ENCODE measurements around the gene SPAG6. TPM values are rescaled to one million over a fixed set of nuclear protein-coding genes. Genes with fewer than 3 reads are reported as not detected.

Gene SPAG6
- polyA plus RNA-seq, 3 donors: 0.11 to 0.13 TPM; not detected in 1

- Histone ChIP-seq H3K9me3 (replicated peaks in 1 of 2; ENCODE audit: control insufficient read depth in 1 of 2, insufficient read depth in 1 of 2, low read length in 2 of 2) (no peaks in the 10 kb centered on the region), H3K36me3 (replicated peaks in 1 of 2; ENCODE audit: control insufficient read depth in 1 of 2, insufficient read depth in 2 of 2, low read length in 2 of 2) (no peaks in the 10 kb centered on the region), H3K4me3 (replicated peaks in 1 of 3; ENCODE audit: low read depth in 2 of 3, low read length in 3 of 3) (no peak overlapping the region), H3K27ac (ENCODE audit: low read depth in 1 of 2, low read length in 2 of 2) (no peak overlapping the region), H2AFZ (ENCODE audit: insufficient read depth, low read depth, low read length, poor library complexity, severe bottlenecking) (no peak overlapping the region), H3K4me1 (ENCODE audit: control insufficient read depth in 1 of 2, insufficient read depth in 2 of 2, low read length in 2 of 2) (no peaks in the 10 kb centered on the region), H3K27me3 (ENCODE audit: control insufficient read depth in 2 of 2, insufficient read depth in 2 of 2, low read length in 2 of 2) (no peaks in the 10 kb centered on the region), H3K4me2 (replicated peaks; ENCODE audit: extremely low read depth, low read length, poor library complexity, severe bottlenecking) (no peak overlapping the region), H3K79me2 (ENCODE audit: insufficient read depth, low read length) (no peaks in the 10 kb centered on the region), H4K20me1 (ENCODE audit: insufficient read depth, low read length) (no peaks in the 10 kb centered on the region), H3K9ac (ENCODE audit: insufficient read depth, low read length, poor library complexity, severe bottlenecking) (no peak overlapping the region)
- peaks cover 0 to 7% (median 0%) of the 10 kb centered on the region in 7 donors for H3K9me3 Mint-ChIP-seq
- 100% methylated on average over 4 of the region's 7 CpGs for WGBS (ENCODE audit: insufficient coverage)
- no peak overlapping the region for H3K27ac Mint-ChIP-seq
- no peak for TF ChIP-seq CTCF (IDR thresholded peaks at IDR 0.05)
- no peaks in the 10 kb centered on the region for H3K36me3 Mint-ChIP-seq
- no peaks in the 10 kb centered on the region for H3K4me1 Mint-ChIP-seq
- peaks cover 0 to 5% (median 4%) of the 10 kb centered on the region in 3 donors for H3K27me3 Mint-ChIP-seq (ENCODE audit: low read depth in 3 of 3)
- intact Hi-C loops (cut with micrococcal nuclease): no loop called here
- H3K4me3 Mint-ChIP-seq: no peak overlapping the region
- DNase-seq: no peak
Observed at GRCh38 chr10:22451346-22451745, 106.0 kb downstream of the SPAG6 start.

GRCh38 chr10:22453320-22453719 is 108.0 kb downstream of the SPAG6 start:
- no peaks in the 10 kb centered on the region for H3K36me3 Mint-ChIP-seq
- no peak for DNase-seq
- H3K4me1 ChIP-seq (ENCODE audit: control insufficient read depth in 1 of 2, insufficient read depth in 2 of 2, low read length in 2 of 2): no peaks in the 10 kb centered on the region
- H3K9me3 ChIP-seq (replicated peaks in 1 of 2; ENCODE audit: control insufficient read depth in 1 of 2, insufficient read depth in 1 of 2, low read length in 2 of 2): no peaks in the 10 kb centered on the region
- no peaks in the 10 kb centered on the region for H3K36me3 ChIP-seq (replicated peaks in 1 of 2; ENCODE audit: control insufficient read depth in 1 of 2, insufficient read depth in 2 of 2, low read length in 2 of 2)
- TF ChIP-seq CTCF (IDR thresholded peaks at IDR 0.05): no peak
- 100% methylated on average over 2 of the region's 8 CpGs for WGBS (ENCODE audit: insufficient coverage)
- no peaks in the 10 kb centered on the region for H3K79me2 ChIP-seq (ENCODE audit: insufficient read depth, low read length)
- H3K4me3 Mint-ChIP-seq: no peak overlapping the region
- intact Hi-C loops (cut with micrococcal nuclease): no loop called here
- H2AFZ ChIP-seq (ENCODE audit: insufficient read depth, low read depth, low read length, poor library complexity, severe bottlenecking): no peak overlapping the region
- H3K4me3 ChIP-seq (replicated peaks in 1 of 3; ENCODE audit: low read depth in 2 of 3, low read length in 3 of 3): no peak overlapping the region
- no peak overlapping the region for H3K27ac ChIP-seq (ENCODE audit: low read depth in 1 of 2, low read length in 2 of 2)
- no peaks in the 10 kb centered on the region for H3K4me1 Mint-ChIP-seq
- peaks cover 0 to 2% (median 2%) of the 10 kb centered on the region in 3 donors for H3K27me3 Mint-ChIP-seq (ENCODE audit: low read depth in 3 of 3)
- H3K9me3 Mint-ChIP-seq: peaks cover 0 to 7% (median 0%) of the 10 kb centered on the region in 7 donors
- H3K4me2 ChIP-seq (replicated peaks; ENCODE audit: extremely low read depth, low read length, poor library complexity, severe bottlenecking): no peak overlapping the region
- H3K27ac Mint-ChIP-seq: no peak overlapping the region
- H3K27me3 ChIP-seq (ENCODE audit: control insufficient read depth in 2 of 2, insufficient read depth in 2 of 2, low read length in 2 of 2): no peaks in the 10 kb centered on the region
- H4K20me1 ChIP-seq (ENCODE audit: insufficient read depth, low read length): no peaks in the 10 kb centered on the region
- no peak overlapping the region for H3K9ac ChIP-seq (ENCODE audit: insufficient read depth, low read length, poor library complexity, severe bottlenecking)

Measured in CD14-positive monocyte (primary cell).